H1 (cell line): ENCODE data around the gene ZNF536.

ENCODE experiments used
- CHD1 ChIP-seq: IDR thresholded peaks from 2 replicates; pipeline ENCODE4 v1.6.1; 2012; ENCODE audit warnings: low read depth, low read length, improper control_type of control experiment
- CTCF ChIP-seq, 3 experiments: IDR thresholded peaks; 1 replicate in 2 of 3; 2 replicates in 1 of 3; pipeline versions ENCODE4 v1.5.1 to v1.6.1; 2011; ENCODE audit warnings: low read length in 3 of 3, mild to moderate bottlenecking in 3 of 3, inconsistent platforms in 2 of 3, low read depth in 1 of 3, moderate library complexity in 1 of 3; ENCODE audit not compliant: insufficient read depth in 1 of 3; ENCODE audit errors: control extremely low read depth in 1 of 3
- HDAC6 ChIP-seq: IDR thresholded peaks from one replicate; pipeline ENCODE4 v1.7.1; 2012; ENCODE audit warnings: low read depth, mild to moderate bottlenecking, inconsistent platforms, low read length, moderate library complexity
- KDM1A ChIP-seq: fragments of 200-600, 300-600 bp; sonication (generic); IDR thresholded peaks from 2 replicates; pipeline ENCODE4 v1.7.1; 2016; ENCODE audit warnings: mild to moderate bottlenecking, low read length, borderline replicate concordance
- NANOG ChIP-seq: IDR thresholded peaks from 2 replicates; pipeline ENCODE4 v1.6.1; 2011; ENCODE audit warnings: low read length, low read depth, mild to moderate bottlenecking, inconsistent platforms; ENCODE audit not compliant: insufficient read depth, poor library complexity, severe bottlenecking
- NRF1 ChIP-seq: IDR thresholded peaks from 2 replicates; pipeline ENCODE4 v1.6.1; 2011; ENCODE audit warnings: mild to moderate bottlenecking, low read depth, low read length, improper control_type of control experiment
- POLR2A ChIP-seq, 2 experiments: IDR thresholded peaks; 1 replicate in 1 of 2; 2 replicates in 1 of 2; pipeline ENCODE4 v1.6.1; 2011; ENCODE audit warnings: low read depth in 2 of 2, low read length in 2 of 2, mild to moderate bottlenecking in 2 of 2; ENCODE audit errors: control extremely low read depth in 1 of 2
- RAD21 ChIP-seq, 2 experiments: IDR thresholded peaks in 1 of 2; conservative IDR thresholded peaks in 1 of 2; 2 replicates each; pipeline ENCODE4 v1.6.1; 2011; ENCODE audit warnings: low read depth in 2 of 2, low read length in 2 of 2, improper control_type of control experiment in 1 of 2, inconsistent platforms in 1 of 2, mild to moderate bottlenecking in 1 of 2, moderate library complexity in 1 of 2
- RNF2 ChIP-seq: fragments of 200-900, 300-1000 bp; sonication (generic); IDR thresholded peaks from 2 replicates; pipeline ENCODE4 v1.7.1; 2016; ENCODE audit warnings: borderline replicate concordance, low read depth, mild to moderate bottlenecking, antibody characterized with exemption, low read length; ENCODE audit not compliant: poor library complexity, severe bottlenecking; ENCODE audit errors: missing control alignments
- SIX5 ChIP-seq: IDR thresholded peaks from 2 replicates; pipeline ENCODE4 v1.6.1; 2011; ENCODE audit warnings: mild to moderate bottlenecking, low read depth, low read length
- SP2 ChIP-seq: IDR thresholded peaks from 2 replicates; pipeline ENCODE4 v1.6.1; 2012; ENCODE audit warnings: mild to moderate bottlenecking, low read length, inconsistent platforms
- TEAD4 ChIP-seq: IDR thresholded peaks from 2 replicates; pipeline ENCODE4 v1.6.1; 2012; ENCODE audit warnings: low read depth, low read length, inconsistent platforms, mixed read lengths
- YY1 ChIP-seq: IDR thresholded peaks from 2 replicates; pipeline ENCODE4 v1.6.1; 2011; ENCODE audit warnings: low read depth, mild to moderate bottlenecking, low read length
- TF ChIP-seq, protein P1 (sequence below): IDR thresholded peaks from 2 replicates; pipeline ENCODE4 v1.6.1; 2011; ENCODE audit warnings: low read length, improper control_type of control experiment

DNA sequence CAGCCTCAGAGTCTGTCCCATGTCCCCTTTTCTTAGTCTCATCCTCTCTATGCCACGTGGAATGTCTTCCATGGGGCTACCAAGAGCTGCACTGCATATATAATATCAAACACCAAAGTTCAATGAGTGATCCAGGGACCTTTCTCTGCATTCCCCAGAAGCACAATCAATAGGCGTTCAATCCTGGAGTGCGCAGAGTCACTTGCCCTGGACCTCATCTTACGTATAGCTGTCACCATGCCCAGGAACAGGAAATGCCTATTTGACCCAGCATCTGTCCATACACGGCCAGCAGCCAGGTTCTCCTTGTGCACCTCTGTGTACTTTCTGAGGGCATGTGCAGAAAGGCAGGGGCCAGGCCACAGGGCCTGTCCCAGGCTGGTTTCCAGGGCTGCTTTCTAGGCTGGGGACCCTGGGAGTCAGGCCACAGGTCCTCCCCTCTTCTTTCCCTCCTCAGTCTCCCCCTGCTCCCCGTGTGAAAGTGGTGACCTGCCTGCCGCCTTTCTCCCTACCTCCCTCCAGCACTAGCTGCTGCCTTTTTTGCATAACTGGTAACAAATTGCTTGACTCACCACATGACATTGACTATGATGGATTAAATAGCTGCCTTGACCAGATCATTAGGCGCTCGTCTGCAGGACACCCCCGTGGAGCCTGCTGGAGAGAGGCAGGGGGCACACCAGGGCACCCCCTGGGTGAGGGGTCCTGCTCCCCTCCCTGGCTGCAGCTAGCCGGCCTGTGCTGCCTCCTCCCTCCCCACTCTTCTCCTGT is 222.0 kb downstream of the ZNF536 start:
- TF ChIP-seq, protein P1, sequence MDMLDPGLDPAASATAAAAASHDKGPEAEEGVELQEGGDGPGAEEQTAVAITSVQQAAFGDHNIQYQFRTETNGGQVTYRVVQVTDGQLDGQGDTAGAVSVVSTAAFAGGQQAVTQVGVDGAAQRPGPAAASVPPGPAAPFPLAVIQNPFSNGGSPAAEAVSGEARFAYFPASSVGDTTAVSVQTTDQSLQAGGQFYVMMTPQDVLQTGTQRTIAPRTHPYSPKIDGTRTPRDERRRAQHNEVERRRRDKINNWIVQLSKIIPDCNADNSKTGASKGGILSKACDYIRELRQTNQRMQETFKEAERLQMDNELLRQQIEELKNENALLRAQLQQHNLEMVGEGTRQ, result no peak
- TF ChIP-seq SIX5, result no peak
- TF ChIP-seq TEAD4, result no peak
- TF ChIP-seq RAD21 (IDR thresholded peaks at IDR 0.05 in 1 of 2, conservative IDR thresholded peaks at IDR 0.05 in 1 of 2; ENCODE audit: low read depth in 2 of 2, low read length in 2 of 2), result no peak
- no peak for TF ChIP-seq YY1
- no peak for TF ChIP-seq POLR2A (IDR thresholded peaks at IDR 0.05; ENCODE audit: control extremely low read depth in 1 of 2, low read depth in 2 of 2, low read length in 2 of 2)
- TF ChIP-seq SP2, result no peak
- no peak for TF ChIP-seq CHD1
- TF ChIP-seq CTCF (IDR thresholded peaks at IDR 0.05; ENCODE audit: control extremely low read depth in 1 of 3, insufficient read depth in 1 of 3, low read depth in 1 of 3, low read length in 3 of 3), result no peak
- no peak for TF ChIP-seq NRF1
- no peak for TF ChIP-seq KDM1A
- TF ChIP-seq NANOG, result no peak
- no peak for TF ChIP-seq RNF2
- no peak for TF ChIP-seq HDAC6
